Neutrophil (primary cell): ENCODE measurements around the gene UST.

Source experiments
- H3K27ac ChIP-seq: fragments of 200-600 bp; sonication (generic); 2 replicates; pipeline ENCODE4 v1.5.1; 2016; ENCODE audit warnings: mild to moderate bottlenecking, moderate library complexity
- H3K27me3 ChIP-seq: fragments of 200-600 bp; sonication (generic); 2 replicates; pipeline ENCODE4 v1.6.0; 2016; ENCODE audit warnings: mild to moderate bottlenecking
- H3K36me3 ChIP-seq: fragments of 200-600 bp; sonication (generic); 2 replicates; pipeline ENCODE4 v1.5.1; 2017
- H3K4me1 ChIP-seq, 2 experiments: fragments of 200-600 bp in 1 of 2; sonication (generic) in 1 of 2; 1 replicate in 1 of 2; 2 replicates in 1 of 2; pipeline versions ENCODE4 v1.5.1 to v1.6.1; 2013 to 2016; ENCODE audit warnings: low read depth in 1 of 2, low read length in 1 of 2, mild to moderate bottlenecking in 1 of 2, moderate library complexity in 1 of 2; ENCODE audit not compliant: control insufficient read depth in 1 of 2, insufficient read depth in 1 of 2
- H3K4me3 ChIP-seq, 2 experiments: fragments of 200-600 bp in 1 of 2; sonication (generic) in 1 of 2; 1 replicate in 1 of 2; 2 replicates in 1 of 2; pipeline ENCODE4 v1.5.1; 2013 to 2016; ENCODE audit warnings: low read depth in 1 of 2, low read length in 1 of 2, mild to moderate bottlenecking in 1 of 2, moderate library complexity in 1 of 2
- H3K9me3 ChIP-seq: fragments of 200-600 bp; sonication (generic); 2 replicates; pipeline ENCODE4 v1.5.1; 2016
- TF ChIP-seq, protein P1 (sequence below): fragments of 200-600 bp; sonication (generic); IDR thresholded peaks from 2 replicates; pipeline ENCODE4 v1.5.1; 2016; ENCODE audit warnings: antibody characterized with exemption

UST gene

DNA sequence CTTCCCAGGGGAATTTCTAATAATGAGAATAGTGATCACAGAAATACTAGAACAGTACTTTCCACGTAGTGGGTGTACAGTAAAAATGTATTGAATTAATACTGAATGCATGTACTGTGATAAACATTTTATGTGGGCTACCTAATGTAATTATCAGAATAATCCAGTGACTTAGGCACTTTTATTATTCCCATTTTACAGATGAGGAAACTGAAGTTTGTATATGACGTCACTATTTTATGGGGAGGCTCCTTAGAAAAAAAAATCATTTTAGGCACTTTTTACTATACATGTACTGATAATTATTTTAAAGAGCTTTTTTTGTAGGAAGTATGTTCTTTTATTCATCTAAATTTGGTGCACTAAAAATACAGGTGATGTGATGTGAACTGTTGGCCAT is 295.1 kb downstream of the UST start:
- TF ChIP-seq, protein P1, sequence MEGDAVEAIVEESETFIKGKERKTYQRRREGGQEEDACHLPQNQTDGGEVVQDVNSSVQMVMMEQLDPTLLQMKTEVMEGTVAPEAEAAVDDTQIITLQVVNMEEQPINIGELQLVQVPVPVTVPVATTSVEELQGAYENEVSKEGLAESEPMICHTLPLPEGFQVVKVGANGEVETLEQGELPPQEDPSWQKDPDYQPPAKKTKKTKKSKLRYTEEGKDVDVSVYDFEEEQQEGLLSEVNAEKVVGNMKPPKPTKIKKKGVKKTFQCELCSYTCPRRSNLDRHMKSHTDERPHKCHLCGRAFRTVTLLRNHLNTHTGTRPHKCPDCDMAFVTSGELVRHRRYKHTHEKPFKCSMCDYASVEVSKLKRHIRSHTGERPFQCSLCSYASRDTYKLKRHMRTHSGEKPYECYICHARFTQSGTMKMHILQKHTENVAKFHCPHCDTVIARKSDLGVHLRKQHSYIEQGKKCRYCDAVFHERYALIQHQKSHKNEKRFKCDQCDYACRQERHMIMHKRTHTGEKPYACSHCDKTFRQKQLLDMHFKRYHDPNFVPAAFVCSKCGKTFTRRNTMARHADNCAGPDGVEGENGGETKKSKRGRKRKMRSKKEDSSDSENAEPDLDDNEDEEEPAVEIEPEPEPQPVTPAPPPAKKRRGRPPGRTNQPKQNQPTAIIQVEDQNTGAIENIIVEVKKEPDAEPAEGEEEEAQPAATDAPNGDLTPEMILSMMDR: no peak
- Histone ChIP-seq H3K27ac (no peak overlapping the region), H3K9me3 (no peaks in the 10 kb centered on the region), H3K4me3 (no peak overlapping the region), H3K36me3 (no peaks in the 10 kb centered on the region), H3K4me1 (no peaks in the 10 kb centered on the region), H3K27me3 (no peaks in the 10 kb centered on the region)

DNA sequence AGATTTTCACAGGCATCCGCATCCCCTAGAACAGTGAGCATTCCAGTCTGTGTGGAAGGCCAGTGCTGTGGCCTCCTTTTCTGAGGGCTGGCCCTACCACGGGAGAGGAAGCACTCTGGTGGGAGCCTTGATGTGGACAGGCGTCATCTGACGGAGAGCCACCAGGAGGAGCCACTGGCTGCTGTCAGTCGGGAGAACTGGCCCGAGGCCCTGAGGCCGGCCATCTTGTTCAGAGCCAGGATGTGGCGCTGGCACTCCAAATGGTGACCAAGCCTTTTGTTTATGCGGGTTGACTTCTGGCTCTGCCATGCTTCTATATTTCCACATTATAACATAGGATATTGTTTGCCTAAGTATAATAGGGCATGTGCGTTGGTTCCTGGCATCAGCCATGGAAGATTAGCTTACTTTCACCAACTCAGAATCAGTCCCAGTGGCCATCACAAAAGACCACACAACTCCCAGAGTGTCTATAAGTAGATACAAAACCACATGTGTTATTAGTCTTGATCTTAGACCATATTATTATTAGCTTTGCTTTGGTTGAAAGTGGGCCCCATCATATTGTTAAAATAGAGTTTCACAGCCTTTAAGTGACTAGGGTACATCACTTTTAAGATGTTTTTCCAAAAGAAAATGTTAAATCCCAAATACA is 296.8 kb downstream of the UST start:
- Histone ChIP-seq H3K9me3 (no peaks in the 10 kb centered on the region), H3K27me3 (no peaks in the 10 kb centered on the region), H3K27ac (no peak overlapping the region), H3K4me1 (no peaks in the 10 kb centered on the region), H3K4me3 (no peak overlapping the region), H3K36me3 (no peaks in the 10 kb centered on the region)
- TF ChIP-seq, protein P1: no peak

DNA sequence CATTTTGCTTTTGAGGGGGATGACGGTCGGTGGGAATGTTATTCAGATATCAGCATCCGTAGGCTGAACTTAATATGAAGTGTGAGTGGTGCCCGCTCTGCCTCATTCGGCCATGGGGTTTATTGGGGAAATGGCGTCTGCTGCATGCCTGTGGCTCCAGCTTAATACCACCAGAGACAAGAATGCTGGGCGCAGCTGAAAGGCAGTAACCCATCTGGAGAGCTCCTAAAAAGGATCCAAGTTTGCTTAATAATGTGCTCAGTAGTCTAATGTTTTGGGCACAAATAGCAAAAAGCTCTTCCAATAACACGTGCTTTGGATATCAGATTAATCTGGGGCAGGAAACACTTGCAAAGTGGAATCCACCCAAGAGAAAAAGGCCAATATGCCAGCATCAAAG is 297.7 kb downstream of the UST start:
- TF ChIP-seq, protein P1: no peak
- no peaks in the 10 kb centered on the region for H3K36me3 ChIP-seq
- no peaks in the 10 kb centered on the region for H3K27me3 ChIP-seq
- no peak overlapping the region for H3K27ac ChIP-seq
- no peaks in the 10 kb centered on the region for H3K4me1 ChIP-seq
- H3K4me3 ChIP-seq: no peak overlapping the region
- no peaks in the 10 kb centered on the region for H3K9me3 ChIP-seq

DNA sequence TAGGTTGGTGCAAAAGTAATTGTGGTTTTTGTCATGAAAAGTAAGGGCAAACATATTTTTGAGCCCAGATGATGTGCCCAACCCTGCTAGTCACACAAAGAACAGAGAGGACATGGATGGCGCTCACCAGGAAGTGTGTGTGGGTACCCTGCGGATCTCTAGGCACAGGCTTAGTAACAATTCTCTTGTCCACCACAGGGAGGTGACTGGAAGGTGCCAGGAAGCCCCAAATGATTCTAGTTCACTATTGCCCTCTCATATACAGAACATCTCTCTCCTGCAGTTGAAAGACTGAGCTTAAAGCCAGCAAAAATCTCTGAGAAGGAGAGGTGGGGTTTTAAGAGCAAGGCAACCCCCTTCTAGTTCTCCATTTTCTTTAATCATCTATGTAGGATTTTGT is 298.6 kb downstream of the UST start:
- TF ChIP-seq, protein P1: no peak
- no peaks in the 10 kb centered on the region for H3K36me3 ChIP-seq
- H3K9me3 ChIP-seq: no peaks in the 10 kb centered on the region
- no peak overlapping the region for H3K4me3 ChIP-seq
- H3K27ac ChIP-seq: no peak overlapping the region
- H3K27me3 ChIP-seq: no peaks in the 10 kb centered on the region
- H3K4me1 ChIP-seq: no peaks in the 10 kb centered on the region

DNA sequence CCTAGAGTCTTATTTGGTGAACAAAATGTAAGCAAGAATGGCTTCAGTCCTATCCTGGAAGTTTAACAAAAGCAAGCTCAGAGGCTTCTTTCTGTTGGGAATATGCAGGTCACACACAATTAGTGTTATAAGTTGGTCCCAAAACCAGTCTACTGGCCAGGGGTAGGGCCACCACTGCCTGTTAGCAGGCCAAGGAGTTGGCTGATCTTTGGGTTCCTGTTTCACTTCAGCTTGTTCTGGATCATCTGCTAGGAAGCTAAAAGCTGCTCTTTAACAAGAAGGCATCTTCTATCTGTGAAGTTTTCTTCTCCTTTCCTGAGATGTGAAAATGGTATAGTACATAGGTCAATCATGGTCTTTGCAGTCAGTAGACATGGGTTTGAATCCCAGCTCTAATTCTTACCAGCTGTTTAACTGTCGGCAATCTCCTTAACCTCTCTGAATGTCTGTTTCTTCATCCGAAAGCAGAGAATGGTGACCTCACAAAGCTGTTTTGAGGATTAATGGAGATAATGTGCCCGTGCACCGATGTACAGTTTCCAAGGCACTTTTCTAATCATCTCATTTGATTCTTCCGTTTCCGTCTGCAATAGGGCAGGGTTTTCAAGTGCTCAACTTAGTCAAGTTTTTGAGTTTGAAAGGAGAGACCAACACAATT is 299.5 kb downstream of the UST start:
- Histone ChIP-seq H3K4me3 (no peak overlapping the region), H3K27ac (no peak overlapping the region), H3K4me1 (no peaks in the 10 kb centered on the region), H3K9me3 (no peaks in the 10 kb centered on the region), H3K36me3 (no peaks in the 10 kb centered on the region), H3K27me3 (no peaks in the 10 kb centered on the region)
- TF ChIP-seq, protein P1: no peak
